Brain microvascular endothelial cell (primary cell): Measurements from ENCODE around the gene TMEM132D.

ENCODE experiments used
- DNase-seq: peaks from one replicate; pipeline ENCODE4 v3.0.0-alpha.2; 2020
- H3K27ac ChIP-seq: fragments of 250-450 bp; sonication (Bioruptor Pico); 2 replicates; pipeline ENCODE4 v1.5.1; 2020; ENCODE audit warnings: mild to moderate bottlenecking, moderate library complexity
- H3K27me3 ChIP-seq: fragments of 250-450 bp; sonication (Bioruptor Pico); replicated peaks from 2 replicates; pipeline ENCODE4 v1.5.1; 2020; ENCODE audit warnings: mild to moderate bottlenecking
- H3K36me3 ChIP-seq: fragments of 250-450 bp; sonication (Bioruptor Pico); replicated peaks from 2 replicates; pipeline ENCODE4 v1.5.1; 2020; ENCODE audit warnings: mild to moderate bottlenecking
- H3K4me3 ChIP-seq: 2 replicates; pipeline ENCODE4 v1.5.1; 2011; ENCODE audit warnings: low read depth, mild to moderate bottlenecking, control low read depth, low read length, moderate library complexity
- in situ Hi-C: cut with HindIII; loops from 2 replicates; pipeline ENCODE4 v1.10.0; 2017; ENCODE audit warnings: low sequenced_read_pairs, low pct_ligation_motif_present
- TF ChIP-seq, protein P1 (sequence below): IDR thresholded peaks from 2 replicates; pipeline ENCODE4 v1.5.1; 2011; ENCODE audit warnings: low read depth, mild to moderate bottlenecking, moderate library complexity, low read length, control low read depth, inconsistent platforms; ENCODE audit errors: missing control alignments

TMEM132D gene

GRCh38 chr12:129862561-129863175 lies 41.2 kb downstream of the TMEM132D start:
- no peak overlapping the region for H3K4me3 ChIP-seq
- H3K36me3 ChIP-seq, result no peaks in the 10 kb centered on the region
- TF ChIP-seq, protein P1, sequence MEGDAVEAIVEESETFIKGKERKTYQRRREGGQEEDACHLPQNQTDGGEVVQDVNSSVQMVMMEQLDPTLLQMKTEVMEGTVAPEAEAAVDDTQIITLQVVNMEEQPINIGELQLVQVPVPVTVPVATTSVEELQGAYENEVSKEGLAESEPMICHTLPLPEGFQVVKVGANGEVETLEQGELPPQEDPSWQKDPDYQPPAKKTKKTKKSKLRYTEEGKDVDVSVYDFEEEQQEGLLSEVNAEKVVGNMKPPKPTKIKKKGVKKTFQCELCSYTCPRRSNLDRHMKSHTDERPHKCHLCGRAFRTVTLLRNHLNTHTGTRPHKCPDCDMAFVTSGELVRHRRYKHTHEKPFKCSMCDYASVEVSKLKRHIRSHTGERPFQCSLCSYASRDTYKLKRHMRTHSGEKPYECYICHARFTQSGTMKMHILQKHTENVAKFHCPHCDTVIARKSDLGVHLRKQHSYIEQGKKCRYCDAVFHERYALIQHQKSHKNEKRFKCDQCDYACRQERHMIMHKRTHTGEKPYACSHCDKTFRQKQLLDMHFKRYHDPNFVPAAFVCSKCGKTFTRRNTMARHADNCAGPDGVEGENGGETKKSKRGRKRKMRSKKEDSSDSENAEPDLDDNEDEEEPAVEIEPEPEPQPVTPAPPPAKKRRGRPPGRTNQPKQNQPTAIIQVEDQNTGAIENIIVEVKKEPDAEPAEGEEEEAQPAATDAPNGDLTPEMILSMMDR, result no peak
- no peak for DNase-seq
- in situ Hi-C loops, result no loop called here
- H3K27ac ChIP-seq, result no peak overlapping the region
- no peaks in the 10 kb centered on the region for H3K27me3 ChIP-seq

DNA sequence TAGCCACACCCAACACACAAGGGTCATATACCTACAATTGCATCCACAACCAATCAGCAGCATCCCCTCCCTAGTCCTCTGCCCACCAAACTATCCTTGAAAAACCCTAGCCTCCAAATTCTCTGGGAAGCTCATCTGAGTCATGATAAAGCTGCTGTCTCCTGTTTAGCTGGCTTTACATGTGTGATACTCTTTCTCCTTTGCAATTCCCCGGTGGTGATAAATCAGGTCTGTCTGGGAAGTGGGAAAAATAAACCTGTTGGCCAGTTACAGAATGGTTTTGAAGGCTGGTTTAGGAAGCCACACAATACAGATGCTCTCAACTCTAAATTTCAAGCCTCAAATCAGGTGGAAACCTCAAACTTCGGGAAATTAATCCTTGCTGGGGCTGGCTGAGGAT lies 41.9 kb downstream of the TMEM132D start:
- TF ChIP-seq, protein P1, result no peak
- in situ Hi-C loops, result no loop called here

GRCh38 chr12:129854591-129854990 lies 49.2 kb downstream of the TMEM132D start:
- H3K4me3 ChIP-seq, result no peak overlapping the region
- no peaks in the 10 kb centered on the region for H3K27me3 ChIP-seq
- H3K36me3 ChIP-seq, result no peaks in the 10 kb centered on the region
- no peak overlapping the region for H3K27ac ChIP-seq
- DNase-seq, result no peak
- in situ Hi-C loops, result no loop called here
- TF ChIP-seq, protein P1, result no peak

More for the DNA sequence above, 41.9 kb downstream of the TMEM132D start:
- H3K27me3 ChIP-seq, result no peaks in the 10 kb centered on the region
- no peak overlapping the region for H3K4me3 ChIP-seq
- no peak for DNase-seq
- H3K36me3 ChIP-seq, result no peaks in the 10 kb centered on the region
- H3K27ac ChIP-seq, result no peak overlapping the region

GRCh38 chr12:129851296-129851695 lies 52.5 kb downstream of the TMEM132D start:
- Histone ChIP-seq H3K27ac (no peak overlapping the region), H3K27me3 (no peaks in the 10 kb centered on the region), H3K36me3 (no peaks in the 10 kb centered on the region), H3K4me3 (no peak overlapping the region)
- in situ Hi-C loops, result no loop called here
- TF ChIP-seq, protein P1, result no peak
- no peak for DNase-seq

- TF ChIP-seq, protein P1, result no peak
- peak; percentile 47 for DNase-seq
- in situ Hi-C loops, result no loop called here
Measured at GRCh38 chr12:129848876-129849275, 54.9 kb downstream of the TMEM132D start.

DNA sequence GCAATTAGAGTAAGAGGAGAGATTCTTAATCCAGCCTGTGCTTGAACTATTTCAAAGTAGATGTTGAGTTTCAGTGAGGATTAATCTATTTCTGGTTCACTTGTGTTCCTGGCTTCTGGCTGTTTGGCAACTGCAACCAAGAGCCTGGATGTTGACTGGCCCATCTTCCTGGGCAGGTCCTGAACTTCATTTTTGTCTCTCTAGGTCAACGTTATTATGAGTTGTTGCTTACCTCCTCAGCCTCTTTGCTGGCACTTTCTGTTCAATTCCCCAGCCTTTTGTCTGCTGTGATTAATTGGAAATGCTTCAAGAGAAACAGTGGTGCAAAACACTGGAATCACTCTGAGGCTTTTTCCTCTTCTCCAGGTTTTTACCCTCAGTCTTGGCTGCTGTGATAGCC lies 56.8 kb downstream of the TMEM132D start:
- TF ChIP-seq, protein P1, result no peak
- H3K27ac ChIP-seq, result no peak overlapping the region

More at GRCh38 chr12:129848876-129849275, 54.9 kb downstream of the TMEM132D start:
- Histone ChIP-seq H3K27me3 (no peaks in the 10 kb centered on the region), H3K27ac (peak overlapping the region; percentile 60), H3K4me3 (no peak overlapping the region), H3K36me3 (no peaks in the 10 kb centered on the region)

More for the DNA sequence above, 56.8 kb downstream of the TMEM132D start:
- no peaks in the 10 kb centered on the region for H3K27me3 ChIP-seq
- in situ Hi-C loops, result no loop called here
- H3K36me3 ChIP-seq, result no peaks in the 10 kb centered on the region
- H3K4me3 ChIP-seq, result no peak overlapping the region
- DNase-seq, result no peak
